Endothelial cell (in vitro differentiated cells): Measurements from ENCODE around the gene SMYD2. TPM values are rescaled to one million over a fixed set of nuclear protein-coding genes. Genes with fewer than 3 reads are reported as not detected.

ENCODE experiments used
- DNase-seq: peaks from one replicate; pipeline ENCODE4 v3.0.0; 2021; ENCODE audit warnings: low spot score
- H3K27ac Mint-ChIP-seq: one replicate; pipeline ENCODE4 v1.8.0; 2021; ENCODE audit warnings: mixed read lengths, inconsistent platforms; ENCODE audit not compliant: unreplicated experiment
- H3K27me3 Mint-ChIP-seq: one replicate; pipeline ENCODE4 v1.8.0; 2021; ENCODE audit warnings: mild to moderate bottlenecking, moderate library complexity, mixed read lengths, inconsistent platforms; ENCODE audit not compliant: unreplicated experiment
- H3K36me3 Mint-ChIP-seq: one replicate; pipeline ENCODE4 v1.8.0; 2021; ENCODE audit warnings: mild to moderate bottlenecking, low read depth, mixed read lengths, inconsistent platforms; ENCODE audit not compliant: unreplicated experiment
- H3K4me1 Mint-ChIP-seq: one replicate; pipeline ENCODE4 v1.8.0; 2021; ENCODE audit warnings: mild to moderate bottlenecking, mixed read lengths, inconsistent platforms; ENCODE audit not compliant: unreplicated experiment
- H3K4me3 Mint-ChIP-seq: one replicate; pipeline ENCODE4 v1.8.0; 2021; ENCODE audit warnings: mild to moderate bottlenecking, mixed read lengths, inconsistent platforms; ENCODE audit not compliant: unreplicated experiment
- H3K9me3 Mint-ChIP-seq: one replicate; pipeline ENCODE4 v1.8.0; 2021; ENCODE audit warnings: mixed read lengths, inconsistent platforms; ENCODE audit not compliant: unreplicated experiment
- CTCF ChIP-seq: fragments of 200-600 bp; sonication (generic); IDR thresholded peaks from one replicate; pipeline ENCODE4 v1.5.0; 2021; ENCODE audit warnings: antibody characterized with exemption; ENCODE audit not compliant: unreplicated experiment
- total RNA-seq: library from RNA; stranded (reverse); fragmentation: NEBNext Ultra II Directional; extraction: Animal tissue kit (Norgen Biotek cat#: 25700); gene quantifications from one replicate; pipeline ENCODE4 v1.2.1, GENCODE V29; 2021; ENCODE audit not compliant: unreplicated experiment

SMYD2 gene
- total RNA-seq, 1 donor from 2014 or later, result 44.1 TPM

- H3K36me3 Mint-ChIP-seq, result peaks cover 38% of the 10 kb centered on the region
- no peaks in the 10 kb centered on the region for H3K9me3 Mint-ChIP-seq
- DNase-seq, result no peak
- no peak for TF ChIP-seq CTCF
- H3K27ac Mint-ChIP-seq, result no peak overlapping the region
- H3K4me1 Mint-ChIP-seq, result peaks cover 4% of the 10 kb centered on the region
- peak overlapping the region; percentile 5 for H3K4me3 Mint-ChIP-seq
- H3K27me3 Mint-ChIP-seq, result peaks cover 3% of the 10 kb centered on the region
Measured at GRCh38 chr1:214364386-214364785, 83.4 kb downstream of the SMYD2 start.

DNA sequence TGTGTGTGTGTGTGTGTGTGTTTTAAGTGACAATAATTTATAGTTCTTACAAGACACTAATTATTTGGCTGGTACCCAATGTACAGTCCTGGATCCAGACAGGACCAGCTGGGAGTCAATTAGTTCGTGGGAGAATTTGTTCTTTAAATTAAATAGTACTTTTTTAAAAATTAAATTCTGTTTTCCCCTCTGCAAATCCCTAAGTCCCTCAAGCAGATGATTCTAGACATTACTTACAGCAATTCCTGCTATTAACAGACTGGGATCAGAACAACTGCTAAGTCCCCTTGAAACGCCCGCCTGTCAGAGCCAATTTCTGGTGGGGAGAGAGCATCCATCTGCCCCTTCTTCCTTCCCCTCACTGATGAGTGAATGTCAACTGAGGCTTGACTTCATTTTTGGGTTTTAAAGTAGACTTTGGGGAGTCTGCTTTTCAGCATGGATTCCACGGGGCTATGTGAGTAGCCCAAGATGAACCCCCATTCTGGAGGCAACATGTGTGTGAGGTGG, 83.9 kb downstream of the SMYD2 start:
- TF ChIP-seq CTCF, result no peak
- H3K27me3 Mint-ChIP-seq, result peaks cover 3% of the 10 kb centered on the region
- H3K27ac Mint-ChIP-seq, result no peak overlapping the region
- peaks cover 4% of the 10 kb centered on the region for H3K4me1 Mint-ChIP-seq
- no peaks in the 10 kb centered on the region for H3K9me3 Mint-ChIP-seq
- no peak overlapping the region for H3K4me3 Mint-ChIP-seq
- peaks cover 38% of the 10 kb centered on the region for H3K36me3 Mint-ChIP-seq
- DNase-seq, result no peak

DNA sequence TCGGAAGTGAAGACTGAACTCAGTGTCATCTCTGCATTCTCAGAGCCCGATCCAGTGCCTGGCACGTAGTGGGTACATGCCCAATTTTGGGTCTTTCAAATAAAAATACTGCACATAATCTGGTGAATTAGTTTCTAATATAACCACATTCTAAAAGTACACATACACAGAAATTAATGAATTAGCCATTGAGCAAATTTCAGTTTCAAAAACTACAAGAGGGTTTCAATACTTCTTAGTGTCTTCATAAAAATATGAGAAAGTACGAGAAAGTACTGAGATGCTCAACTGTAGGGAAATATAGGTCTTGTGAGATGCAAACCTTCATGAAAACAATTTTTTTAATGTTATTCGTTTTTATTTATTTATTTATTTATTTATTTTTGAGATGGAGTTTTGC, 86.9 kb downstream of the SMYD2 start:
- H3K27ac Mint-ChIP-seq, result no peak overlapping the region
- peaks cover 35% of the 10 kb centered on the region for H3K36me3 Mint-ChIP-seq

DNA sequence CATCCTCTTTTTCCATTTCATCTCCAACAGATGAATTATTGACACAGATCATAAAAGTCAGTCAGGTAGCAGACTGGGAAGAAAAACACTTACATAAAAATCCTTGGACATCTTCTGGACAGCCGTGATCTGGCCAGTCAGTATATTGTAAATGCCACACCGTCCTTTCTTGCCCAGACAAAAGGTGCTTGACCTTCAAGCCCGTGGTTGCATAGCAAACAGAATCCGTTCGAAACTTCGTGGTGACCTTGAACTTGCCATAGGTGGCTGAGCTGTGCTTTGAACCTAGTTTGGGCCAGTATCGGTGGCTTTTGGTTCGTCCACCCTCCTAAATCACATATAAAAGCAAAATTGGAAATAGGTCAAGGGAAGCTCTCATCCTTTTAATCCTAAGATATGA, 88.4 kb downstream of the SMYD2 start:
- Mint-ChIP-seq H3K9me3 (no peaks in the 10 kb centered on the region), H3K4me3 (no peak overlapping the region), H3K27ac (no peak overlapping the region), H3K4me1 (no peaks in the 10 kb centered on the region), H3K36me3 (peaks cover 24% of the 10 kb centered on the region), H3K27me3 (no peaks in the 10 kb centered on the region)
- DNase-seq, result no peak
- no peak for TF ChIP-seq CTCF

More for the DNA sequence above, 86.9 kb downstream of the SMYD2 start:
- no peaks in the 10 kb centered on the region for H3K9me3 Mint-ChIP-seq
- DNase-seq, result no peak
- TF ChIP-seq CTCF, result no peak
- H3K4me1 Mint-ChIP-seq, result no peaks in the 10 kb centered on the region
- peaks cover 3% of the 10 kb centered on the region for H3K27me3 Mint-ChIP-seq
- H3K4me3 Mint-ChIP-seq, result no peak overlapping the region

GRCh38 chr1:214370615-214371014, 89.7 kb downstream of the SMYD2 start:
- no peaks in the 10 kb centered on the region for H3K27me3 Mint-ChIP-seq
- H3K9me3 Mint-ChIP-seq, result no peaks in the 10 kb centered on the region
- H3K4me3 Mint-ChIP-seq, result no peak overlapping the region
- TF ChIP-seq CTCF, result no peak
- H3K27ac Mint-ChIP-seq, result no peak overlapping the region
- no peak for DNase-seq
- H3K36me3 Mint-ChIP-seq, result peaks cover 21% of the 10 kb centered on the region
- H3K4me1 Mint-ChIP-seq, result no peaks in the 10 kb centered on the region
